Measurements from ENCODE around the gene NDUFA13.

Gene NDUFA13

DNA sequence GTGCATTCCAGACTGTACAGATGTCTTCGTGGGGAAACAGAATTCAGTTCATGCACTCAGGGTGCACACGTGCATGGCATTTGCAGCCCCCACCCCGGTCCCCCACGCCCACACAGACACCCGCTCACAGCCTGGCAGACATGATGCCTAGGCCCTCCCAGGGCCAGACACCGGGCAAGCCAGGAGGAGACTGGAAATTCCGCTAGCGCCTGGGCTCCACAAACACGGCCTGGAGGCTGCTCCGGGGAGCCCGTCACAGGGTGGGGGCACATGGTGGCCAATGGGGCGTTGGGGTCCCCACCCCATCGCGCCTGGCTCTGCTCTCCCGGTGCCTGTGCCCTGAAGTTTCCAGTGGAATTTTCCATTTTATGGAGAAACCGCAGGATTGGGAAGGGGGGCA lies 25.6 kb downstream of the NDUFA13 start:
- H4K20me1 ChIP-seq (ENCODE audit: insufficient read depth, low read length, poor library complexity, severe bottlenecking), result no peaks in the 10 kb centered on the region
- no peaks in the 10 kb centered on the region for H3K36me3 ChIP-seq (ENCODE audit: insufficient read depth, low read length)
- H3K9me2 ChIP-seq (replicated peaks; ENCODE audit: low read depth, low read length), result no peaks in the 10 kb centered on the region
- no peaks in the 10 kb centered on the region for H3K79me2 ChIP-seq (ENCODE audit: insufficient read depth, low read length)
- no peak overlapping the region for H3K4me3 ChIP-seq (ENCODE audit: low read length, poor library complexity, severe bottlenecking)
- H2AFZ ChIP-seq (ENCODE audit: low read length), result no peak overlapping the region
- no peaks in the 10 kb centered on the region for H3K4me1 ChIP-seq (ENCODE audit: insufficient read depth, low read length, poor library complexity, severe bottlenecking)
- no peak overlapping the region for H3K9ac ChIP-seq (ENCODE audit: low read depth, low read length, poor library complexity, severe bottlenecking)
- H3F3A ChIP-seq (ENCODE audit: low read depth), result no peaks in the 10 kb centered on the region
- H3K27me3 ChIP-seq (ENCODE audit: insufficient read depth, low read length, poor library complexity, severe bottlenecking), result no peaks in the 10 kb centered on the region
- TF ChIP-seq EZH2phosphoT487 (IDR thresholded peaks at IDR 0.05; ENCODE audit: borderline replicate concordance), result no peak
- TF ChIP-seq, protein P1, sequence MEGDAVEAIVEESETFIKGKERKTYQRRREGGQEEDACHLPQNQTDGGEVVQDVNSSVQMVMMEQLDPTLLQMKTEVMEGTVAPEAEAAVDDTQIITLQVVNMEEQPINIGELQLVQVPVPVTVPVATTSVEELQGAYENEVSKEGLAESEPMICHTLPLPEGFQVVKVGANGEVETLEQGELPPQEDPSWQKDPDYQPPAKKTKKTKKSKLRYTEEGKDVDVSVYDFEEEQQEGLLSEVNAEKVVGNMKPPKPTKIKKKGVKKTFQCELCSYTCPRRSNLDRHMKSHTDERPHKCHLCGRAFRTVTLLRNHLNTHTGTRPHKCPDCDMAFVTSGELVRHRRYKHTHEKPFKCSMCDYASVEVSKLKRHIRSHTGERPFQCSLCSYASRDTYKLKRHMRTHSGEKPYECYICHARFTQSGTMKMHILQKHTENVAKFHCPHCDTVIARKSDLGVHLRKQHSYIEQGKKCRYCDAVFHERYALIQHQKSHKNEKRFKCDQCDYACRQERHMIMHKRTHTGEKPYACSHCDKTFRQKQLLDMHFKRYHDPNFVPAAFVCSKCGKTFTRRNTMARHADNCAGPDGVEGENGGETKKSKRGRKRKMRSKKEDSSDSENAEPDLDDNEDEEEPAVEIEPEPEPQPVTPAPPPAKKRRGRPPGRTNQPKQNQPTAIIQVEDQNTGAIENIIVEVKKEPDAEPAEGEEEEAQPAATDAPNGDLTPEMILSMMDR (conservative IDR thresholded peaks at IDR 0.05; ENCODE audit: low read length), result no peak
- no peak overlapping the region for H3K4me2 ChIP-seq (ENCODE audit: low read depth, low read length, poor library complexity, severe bottlenecking)
- no peaks in the 10 kb centered on the region for H3K9me3 ChIP-seq (ENCODE audit: insufficient read depth, low read depth, low read length)

DNA sequence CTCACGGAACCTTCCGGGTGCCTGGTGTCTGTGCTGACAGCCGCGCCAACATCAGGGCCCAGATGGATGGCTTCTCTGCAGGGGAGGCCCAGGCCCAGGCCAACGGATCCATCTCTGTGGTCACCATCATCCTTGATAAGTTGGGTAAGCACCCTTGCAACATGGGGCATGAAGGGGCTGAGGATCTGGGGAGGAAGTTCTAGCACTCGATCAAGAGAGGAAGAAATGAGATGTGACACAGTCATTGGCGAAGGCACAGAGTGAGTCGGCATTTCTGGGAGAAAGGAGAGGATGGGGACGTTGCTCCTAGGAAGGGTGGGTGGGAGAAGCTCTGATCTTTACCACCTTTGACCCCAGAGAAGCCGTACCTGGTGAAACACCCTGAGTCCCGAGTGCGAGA lies 26.5 kb downstream of the NDUFA13 start:
- no peak overlapping the region for H3K9ac ChIP-seq (ENCODE audit: low read depth, low read length, poor library complexity, severe bottlenecking)
- H3K4me2 ChIP-seq (ENCODE audit: low read depth, low read length, poor library complexity, severe bottlenecking), result no peak overlapping the region
- H3K79me2 ChIP-seq (ENCODE audit: insufficient read depth, low read length), result no peaks in the 10 kb centered on the region
- no peaks in the 10 kb centered on the region for H4K20me1 ChIP-seq (ENCODE audit: insufficient read depth, low read length, poor library complexity, severe bottlenecking)
- H3K9me3 ChIP-seq (ENCODE audit: insufficient read depth, low read depth, low read length), result no peaks in the 10 kb centered on the region
- no peak overlapping the region for H2AFZ ChIP-seq (ENCODE audit: low read length)
- H3K4me1 ChIP-seq (ENCODE audit: insufficient read depth, low read length, poor library complexity, severe bottlenecking), result no peaks in the 10 kb centered on the region
- H3K9me2 ChIP-seq (replicated peaks; ENCODE audit: low read depth, low read length), result no peaks in the 10 kb centered on the region
- H3F3A ChIP-seq (ENCODE audit: low read depth), result no peaks in the 10 kb centered on the region
- no peaks in the 10 kb centered on the region for H3K27me3 ChIP-seq (ENCODE audit: insufficient read depth, low read length, poor library complexity, severe bottlenecking)
- TF ChIP-seq, protein P1 (conservative IDR thresholded peaks at IDR 0.05; ENCODE audit: low read length), result no peak
- no peak for TF ChIP-seq EZH2phosphoT487 (IDR thresholded peaks at IDR 0.05; ENCODE audit: borderline replicate concordance)
- no peaks in the 10 kb centered on the region for H3K36me3 ChIP-seq (ENCODE audit: insufficient read depth, low read length)
- no peak overlapping the region for H3K4me3 ChIP-seq (ENCODE audit: low read length, poor library complexity, severe bottlenecking)

DNA sequence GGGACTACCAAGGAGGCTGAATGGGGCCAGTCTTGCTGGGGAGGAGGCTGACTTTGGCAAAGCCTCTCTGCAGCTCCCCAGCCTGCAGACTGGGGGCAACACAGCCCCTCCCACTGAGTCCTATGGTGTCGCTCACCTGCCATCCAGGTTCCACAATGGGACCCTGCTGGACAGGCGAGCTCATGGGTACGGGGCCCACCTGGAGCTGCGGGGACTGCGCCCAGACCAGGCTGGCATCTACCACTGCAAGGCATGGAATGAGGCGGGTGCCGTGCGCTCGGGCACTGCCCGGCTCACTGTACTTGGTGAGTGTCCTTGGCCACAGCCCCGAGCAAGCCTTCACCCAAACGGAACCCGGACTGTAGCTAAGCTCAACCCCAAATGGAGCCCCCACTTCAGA lies 27.1 kb downstream of the NDUFA13 start:
- Histone ChIP-seq H3F3A (ENCODE audit: low read depth) (no peaks in the 10 kb centered on the region), H3K9me3 (ENCODE audit: insufficient read depth, low read depth, low read length) (no peaks in the 10 kb centered on the region), H3K27me3 (ENCODE audit: insufficient read depth, low read length, poor library complexity, severe bottlenecking) (no peaks in the 10 kb centered on the region), H2AFZ (ENCODE audit: low read length) (no peak overlapping the region), H3K9me2 (replicated peaks; ENCODE audit: low read depth, low read length) (no peaks in the 10 kb centered on the region), H3K4me1 (ENCODE audit: insufficient read depth, low read length, poor library complexity, severe bottlenecking) (no peaks in the 10 kb centered on the region), H3K9ac (ENCODE audit: low read depth, low read length, poor library complexity, severe bottlenecking) (no peak overlapping the region), H4K20me1 (ENCODE audit: insufficient read depth, low read length, poor library complexity, severe bottlenecking) (no peaks in the 10 kb centered on the region), H3K36me3 (ENCODE audit: insufficient read depth, low read length) (no peaks in the 10 kb centered on the region), H3K4me2 (ENCODE audit: low read depth, low read length, poor library complexity, severe bottlenecking) (no peak overlapping the region), H3K79me2 (ENCODE audit: insufficient read depth, low read length) (no peaks in the 10 kb centered on the region), H3K4me3 (ENCODE audit: low read length, poor library complexity, severe bottlenecking) (no peak overlapping the region)
- no peak for TF ChIP-seq EZH2phosphoT487 (IDR thresholded peaks at IDR 0.05; ENCODE audit: borderline replicate concordance)
- TF ChIP-seq, protein P1 (conservative IDR thresholded peaks at IDR 0.05; ENCODE audit: low read length), result no peak
